OCI-LY1 (cell line): ENCODE measurements around the gene IL3.

Source experiments
- H2AFZ ChIP-seq: fragments of 200-600 bp; sonication (generic), shearing (Covaris generic); 2 replicates; pipeline ENCODE4 v1.6.0; 2014; ENCODE audit warnings: antibody characterized with exemption, mild to moderate bottlenecking, low read length
- H3F3A ChIP-seq: fragments of 200-600 bp; sonication (generic), shearing (Covaris generic); 2 replicates; pipeline ENCODE4 v1.6.0; 2014; ENCODE audit warnings: mild to moderate bottlenecking, antibody characterized with exemption, low read length, moderate library complexity; ENCODE audit not compliant: insufficient read depth
- H3K27ac ChIP-seq: fragments of 200-600 bp; sonication (generic); 2 replicates; pipeline ENCODE4 v1.5.1; 2014; ENCODE audit warnings: low read length, mixed run types, mild to moderate bottlenecking, low read depth; ENCODE audit not compliant: poor library complexity, severe bottlenecking
- H3K27me3 ChIP-seq: fragments of 200-600 bp; sonication (generic); 2 replicates; pipeline ENCODE4 v1.6.0; 2014; ENCODE audit warnings: antibody characterized with exemption, mild to moderate bottlenecking, low read length, moderate library complexity; ENCODE audit not compliant: insufficient read depth
- H3K36me3 ChIP-seq: fragments of 200-600 bp; sonication (generic); 2 replicates; pipeline ENCODE4 v1.6.1; 2014; ENCODE audit warnings: mild to moderate bottlenecking, antibody characterized with exemption, low read length, moderate library complexity, mixed read lengths; ENCODE audit not compliant: insufficient read depth
- H3K4me1 ChIP-seq: fragments of 200-600 bp; sonication (generic); 2 replicates; pipeline ENCODE4 v1.5.1; 2014; ENCODE audit warnings: mild to moderate bottlenecking, low read length, moderate library complexity; ENCODE audit not compliant: insufficient read depth, severe bottlenecking
- H3K4me2 ChIP-seq: fragments of 200-600 bp; sonication (generic), shearing (Covaris generic); 2 replicates; pipeline ENCODE4 v1.6.1; 2014; ENCODE audit warnings: low read length
- H3K4me3 ChIP-seq: fragments of 200-600 bp; sonication (generic); 2 replicates; pipeline ENCODE4 v1.5.1; 2014; ENCODE audit warnings: low read length, low read depth, mild to moderate bottlenecking, mixed read lengths; ENCODE audit not compliant: poor library complexity, severe bottlenecking
- H3K79me2 ChIP-seq: fragments of 200-600 bp; shearing (Covaris generic); 2 replicates; pipeline ENCODE4 v1.6.1; 2016; ENCODE audit warnings: mixed run types, low read length, mixed read lengths; ENCODE audit not compliant: insufficient read depth
- H3K9ac ChIP-seq: fragments of 200-600 bp; sonication (generic), shearing (Covaris generic); 2 replicates; pipeline ENCODE4 v1.6.1; 2014; ENCODE audit warnings: mild to moderate bottlenecking, low read length, mixed read lengths
- H3K9me2 ChIP-seq: fragments of 200-600 bp; sonication (generic), shearing (Covaris generic); 2 replicates; pipeline ENCODE4 v1.6.1; 2014; ENCODE audit warnings: low read depth, mild to moderate bottlenecking, low read length, mixed read lengths
- H3K9me3 ChIP-seq: fragments of 200-600 bp; shearing (Covaris generic); 2 replicates; pipeline ENCODE4 v1.6.1; 2014; ENCODE audit warnings: low read length, mixed read lengths
- H4K20me1 ChIP-seq: fragments of 200-600 bp; sonication (generic), shearing (Covaris generic); 2 replicates; pipeline ENCODE4 v1.6.0; 2016; ENCODE audit warnings: mild to moderate bottlenecking, low read length; ENCODE audit not compliant: insufficient read depth
- CTCF ChIP-seq: fragments of 200-600 bp; sonication (generic), shearing (Covaris generic); IDR thresholded peaks from 2 replicates; pipeline ENCODE4 v1.5.1; 2017; ENCODE audit warnings: mild to moderate bottlenecking, antibody characterized with exemption, low read length, moderate library complexity, mixed read lengths
- EZH2 ChIP-seq: fragments of 200-600 bp; sonication (generic), shearing (Covaris generic); IDR thresholded peaks from 2 replicates; pipeline ENCODE4 v1.8.0; 2017; ENCODE audit warnings: borderline replicate concordance, mixed run types, mild to moderate bottlenecking, antibody characterized with exemption, low read length, moderate library complexity, mixed read lengths

Gene IL3

GRCh38 chr5:132076202-132076830 is 15.9 kb downstream of the IL3 start:
- H3K79me2 ChIP-seq, result no peaks in the 10 kb centered on the region
- H3K27ac ChIP-seq, result no peak overlapping the region
- no peak for TF ChIP-seq CTCF
- TF ChIP-seq EZH2, result no peak
- no peaks in the 10 kb centered on the region; the same call in 1 of the 2 replicates for H3K27me3 ChIP-seq
- H3K4me2 ChIP-seq, result no peak overlapping the region
- H2AFZ ChIP-seq, result no peak overlapping the region
- no peaks in the 10 kb centered on the region for H3K36me3 ChIP-seq
- H3K4me3 ChIP-seq, result no peak overlapping the region
- no peaks in the 10 kb centered on the region for H3K4me1 ChIP-seq
- no peaks in the 10 kb centered on the region for H3K9me2 ChIP-seq
- no peak overlapping the region for H3K9ac ChIP-seq
- H4K20me1 ChIP-seq, result no peaks in the 10 kb centered on the region
- H3F3A ChIP-seq, result no peaks in the 10 kb centered on the region
- H3K9me3 ChIP-seq, result no peaks in the 10 kb centered on the region

- Histone ChIP-seq H3K9ac (no peak overlapping the region), H3K4me2 (no peak overlapping the region), H3K4me1 (no peaks in the 10 kb centered on the region), H3F3A (no peaks in the 10 kb centered on the region), H3K9me2 (no peaks in the 10 kb centered on the region), H3K27me3 (no peaks in the 10 kb centered on the region), H4K20me1 (no peaks in the 10 kb centered on the region), H3K79me2 (no peaks in the 10 kb centered on the region), H2AFZ (no peak overlapping the region), H3K9me3 (no peaks in the 10 kb centered on the region), H3K27ac (no peak overlapping the region), H3K4me3 (no peak overlapping the region), H3K36me3 (no peaks in the 10 kb centered on the region)
- TF ChIP-seq EZH2 (no peak), CTCF (no peak)
These were observed 16.5 kb downstream of the IL3 start for GRCh38 chr5:132076983-132077382.

GRCh38 chr5:132079081-132079480 is 18.6 kb downstream of the IL3 start:
- Histone ChIP-seq H3F3A (no peaks in the 10 kb centered on the region), H3K9me2 (no peaks in the 10 kb centered on the region), H3K4me1 (no peaks in the 10 kb centered on the region), H3K27me3 (no peaks in the 10 kb centered on the region), H2AFZ (no peak overlapping the region), H3K79me2 (no peaks in the 10 kb centered on the region), H3K36me3 (no peaks in the 10 kb centered on the region), H3K9me3 (no peaks in the 10 kb centered on the region), H3K4me3 (no peak overlapping the region), H4K20me1 (no peaks in the 10 kb centered on the region), H3K27ac (no peak overlapping the region), H3K9ac (no peak overlapping the region), H3K4me2 (no peak overlapping the region)
- no peak for TF ChIP-seq CTCF
- TF ChIP-seq EZH2, result no peak
